22Rv1 (cell line): ENCODE results near the gene PPP4R3B.

Experiments used
- H3K27ac ChIP-seq: fragments of 450-650 bp; 2 replicates; pipeline ENCODE4 v1.5.1; 2017
- CTCF ChIP-seq: fragments of 450-650 bp; IDR thresholded peaks from 2 replicates; pipeline ENCODE4 v1.5.1; 2017; ENCODE audit warnings: mild to moderate bottlenecking
- ZFX ChIP-seq: fragments of 450-650 bp; IDR thresholded peaks from 2 replicates; pipeline ENCODE4 v1.6.1; 2017; ENCODE audit warnings: antibody characterized with exemption, borderline replicate concordance

Gene PPP4R3B

GRCh38 chr2:55502590-55503141 is 114.8 kb downstream of the PPP4R3B start:
- H3K27ac ChIP-seq = no peak overlapping the region
- TF ChIP-seq ZFX (no peak), CTCF (no peak)

GRCh38 chr2:55500025-55500424 is 117.4 kb downstream of the PPP4R3B start:
- H3K27ac ChIP-seq = no peak overlapping the region
- TF ChIP-seq CTCF (no peak), ZFX (no peak)

- no peak for TF ChIP-seq ZFX
- TF ChIP-seq CTCF = no peak
These were observed 118.8 kb downstream of the PPP4R3B start for GRCh38 chr2:55498582-55498981.

More at GRCh38 chr2:55498582-55498981, 118.8 kb downstream of the PPP4R3B start:
- no peak overlapping the region for H3K27ac ChIP-seq
